ENCODE measurements around the gene BMF.

DNA sequence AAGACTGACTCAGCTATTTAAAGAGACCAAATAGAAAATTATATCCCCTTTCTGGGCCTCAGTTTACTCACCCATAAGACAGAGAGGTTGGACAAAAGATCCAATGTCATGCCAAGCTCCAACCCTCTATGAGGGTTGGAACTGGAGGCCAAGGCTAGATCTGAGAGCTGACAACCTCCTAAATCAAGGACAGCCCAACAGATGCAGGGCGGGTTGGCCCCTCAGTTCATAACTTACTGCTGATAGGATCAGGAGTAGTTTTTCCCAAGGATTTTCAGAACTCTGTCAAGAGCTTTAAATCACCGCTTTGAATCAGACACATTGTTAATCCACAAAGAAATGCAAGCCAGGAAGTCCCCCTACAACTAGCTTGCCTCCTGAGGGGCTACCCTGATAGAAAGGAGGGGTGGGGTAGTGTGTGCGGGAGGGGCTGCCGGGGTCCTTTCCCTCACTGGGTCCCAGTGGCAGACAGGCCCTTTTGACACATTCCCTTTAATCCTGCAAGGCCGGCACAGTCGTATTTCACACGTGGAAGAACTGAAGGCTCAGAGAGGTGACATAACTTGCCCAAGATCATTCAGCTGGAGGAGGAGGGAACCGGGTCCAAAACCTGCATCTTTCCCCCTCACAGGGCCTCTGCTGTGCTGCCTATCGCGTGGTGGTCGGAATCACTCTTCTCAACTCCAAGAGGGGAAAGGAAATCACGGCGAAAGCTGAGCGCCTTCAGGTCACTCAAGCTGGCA, 21.4 kb downstream of the BMF start:
- TF ChIP-seq, protein P1, sequence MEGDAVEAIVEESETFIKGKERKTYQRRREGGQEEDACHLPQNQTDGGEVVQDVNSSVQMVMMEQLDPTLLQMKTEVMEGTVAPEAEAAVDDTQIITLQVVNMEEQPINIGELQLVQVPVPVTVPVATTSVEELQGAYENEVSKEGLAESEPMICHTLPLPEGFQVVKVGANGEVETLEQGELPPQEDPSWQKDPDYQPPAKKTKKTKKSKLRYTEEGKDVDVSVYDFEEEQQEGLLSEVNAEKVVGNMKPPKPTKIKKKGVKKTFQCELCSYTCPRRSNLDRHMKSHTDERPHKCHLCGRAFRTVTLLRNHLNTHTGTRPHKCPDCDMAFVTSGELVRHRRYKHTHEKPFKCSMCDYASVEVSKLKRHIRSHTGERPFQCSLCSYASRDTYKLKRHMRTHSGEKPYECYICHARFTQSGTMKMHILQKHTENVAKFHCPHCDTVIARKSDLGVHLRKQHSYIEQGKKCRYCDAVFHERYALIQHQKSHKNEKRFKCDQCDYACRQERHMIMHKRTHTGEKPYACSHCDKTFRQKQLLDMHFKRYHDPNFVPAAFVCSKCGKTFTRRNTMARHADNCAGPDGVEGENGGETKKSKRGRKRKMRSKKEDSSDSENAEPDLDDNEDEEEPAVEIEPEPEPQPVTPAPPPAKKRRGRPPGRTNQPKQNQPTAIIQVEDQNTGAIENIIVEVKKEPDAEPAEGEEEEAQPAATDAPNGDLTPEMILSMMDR (conservative IDR thresholded peaks at IDR 0.05; ENCODE audit: low read length) = no peak
- no peak for TF ChIP-seq EZH2phosphoT487 (IDR thresholded peaks at IDR 0.05; ENCODE audit: borderline replicate concordance, low read depth, low read length)
